HG02642 (cell line): Measurements from ENCODE around the gene CHD5.

Experiments used
- ATAC-seq: cut with Tn5 transposase; IDR thresholded peaks from one replicate; pipeline ENCODE4 v1.9.1; 2021; ENCODE audit warnings: mild to moderate bottlenecking; ENCODE audit not compliant: unreplicated experiment, poor library complexity

Gene CHD5

DNA sequence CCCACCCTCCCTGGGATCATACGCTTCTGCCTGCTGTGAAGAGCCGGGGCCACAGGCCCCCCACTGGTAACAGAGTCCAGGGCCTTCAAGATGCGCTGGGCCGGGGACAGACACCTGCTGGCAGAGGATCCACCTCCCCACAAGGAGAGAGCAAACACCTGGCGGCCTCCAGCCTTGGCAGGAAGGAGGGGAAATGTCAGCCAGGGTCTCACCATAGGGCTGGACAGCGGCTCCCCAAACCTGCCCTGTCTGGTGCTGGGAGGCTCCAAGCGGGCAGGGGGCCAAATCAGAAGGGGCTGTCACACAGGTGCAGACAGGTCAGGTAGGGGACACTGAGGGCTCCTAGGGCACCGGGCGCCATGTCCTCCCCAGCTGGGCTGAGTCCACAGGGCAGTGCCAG is 75.5 kb downstream of the CHD5 start:
- no peak for ATAC-seq

- ATAC-seq, result no peak
These were observed 76.1 kb downstream of the CHD5 start for GRCh38 chr1:6103854-6104530.

DNA sequence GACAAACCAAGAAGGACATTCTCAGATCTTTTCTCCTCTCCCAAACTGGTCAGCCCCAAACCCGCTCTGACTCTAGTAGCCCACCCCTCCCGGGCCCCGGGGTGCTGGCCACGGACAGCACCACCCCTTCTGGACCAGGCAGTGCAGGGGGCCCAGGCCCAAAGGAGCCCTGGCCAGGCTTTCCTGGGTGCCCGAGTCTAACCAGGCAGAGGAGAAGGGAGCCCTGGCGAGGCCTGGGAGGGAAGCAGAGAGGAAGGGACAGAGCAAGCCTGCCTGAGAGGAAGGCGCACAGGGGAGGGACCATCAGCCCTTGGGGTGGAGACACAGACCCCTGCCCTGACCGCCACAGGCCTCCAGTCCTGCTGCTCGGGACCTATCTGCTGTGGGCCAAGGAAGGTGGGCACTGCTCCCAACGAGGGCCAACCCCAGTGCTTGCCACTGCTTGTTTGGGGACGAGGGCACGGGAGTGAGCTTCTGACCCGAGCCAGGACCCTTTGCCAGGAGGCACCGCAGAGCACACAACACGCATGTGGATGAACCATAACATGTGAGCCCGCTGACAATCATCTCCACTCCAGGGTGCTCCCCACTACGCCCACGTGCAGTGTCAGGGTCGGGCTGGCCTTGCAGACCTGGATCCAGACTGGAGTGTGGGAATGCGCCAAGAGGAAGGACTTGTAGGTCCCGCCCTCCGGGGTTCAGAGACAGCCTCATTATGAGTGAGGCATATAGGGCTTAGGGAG is 76.8 kb downstream of the CHD5 start:
- no peak for ATAC-seq

DNA sequence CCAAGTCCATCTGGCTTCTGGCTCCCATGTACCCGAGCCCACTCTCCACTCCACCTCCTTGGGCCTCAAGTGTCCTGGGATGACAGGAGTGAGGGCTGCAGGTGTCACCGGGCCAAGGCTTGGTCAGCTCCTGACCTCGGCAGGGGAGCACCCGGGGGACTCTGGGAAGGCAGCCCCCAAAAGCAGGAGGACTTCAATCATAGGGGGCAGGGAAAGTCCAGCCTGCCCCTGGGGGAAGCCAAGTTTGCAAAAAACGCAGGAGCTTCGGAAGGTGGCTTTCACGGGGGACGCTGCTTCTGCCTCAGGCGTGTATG is 77.6 kb downstream of the CHD5 start:
- ATAC-seq, result no peak

DNA sequence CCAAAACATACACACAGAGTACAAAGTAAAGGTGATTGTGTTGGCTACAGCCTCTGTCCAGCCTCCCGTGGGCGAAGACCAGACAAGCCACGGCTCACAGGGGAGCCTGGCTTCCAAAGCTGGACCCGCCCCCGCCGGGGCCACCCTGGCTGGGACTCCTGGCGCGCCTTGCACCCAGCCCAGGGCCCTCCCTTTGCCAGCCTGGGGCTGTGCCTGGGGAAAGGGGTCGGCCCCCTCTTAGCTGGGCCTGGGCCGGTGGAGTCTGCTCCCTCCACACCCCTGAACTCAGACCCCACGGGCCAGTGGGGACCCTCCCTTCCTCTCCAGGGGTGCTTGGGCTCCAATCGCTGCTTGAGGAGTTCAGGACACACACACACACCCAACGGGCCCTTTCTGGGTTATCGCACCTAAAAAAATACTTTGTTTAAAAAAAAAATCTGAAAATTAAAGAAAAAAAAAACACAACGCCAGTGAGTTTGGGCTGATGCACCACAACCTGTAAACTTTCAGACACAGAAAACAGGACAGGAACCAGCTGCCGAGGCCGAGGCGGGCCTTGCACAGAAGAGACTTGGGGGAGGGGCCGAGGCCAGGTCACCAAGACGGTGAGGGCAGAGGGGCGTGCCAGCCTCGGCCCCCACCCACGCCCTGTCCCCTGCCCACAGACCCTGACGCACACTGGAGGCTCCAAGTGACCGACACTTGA is 78.1 kb downstream of the CHD5 start:
- ATAC-seq, result no peak

- ATAC-seq, result no peak
These were observed 79.0 kb downstream of the CHD5 start for GRCh38 chr1:6100861-6101783.

DNA sequence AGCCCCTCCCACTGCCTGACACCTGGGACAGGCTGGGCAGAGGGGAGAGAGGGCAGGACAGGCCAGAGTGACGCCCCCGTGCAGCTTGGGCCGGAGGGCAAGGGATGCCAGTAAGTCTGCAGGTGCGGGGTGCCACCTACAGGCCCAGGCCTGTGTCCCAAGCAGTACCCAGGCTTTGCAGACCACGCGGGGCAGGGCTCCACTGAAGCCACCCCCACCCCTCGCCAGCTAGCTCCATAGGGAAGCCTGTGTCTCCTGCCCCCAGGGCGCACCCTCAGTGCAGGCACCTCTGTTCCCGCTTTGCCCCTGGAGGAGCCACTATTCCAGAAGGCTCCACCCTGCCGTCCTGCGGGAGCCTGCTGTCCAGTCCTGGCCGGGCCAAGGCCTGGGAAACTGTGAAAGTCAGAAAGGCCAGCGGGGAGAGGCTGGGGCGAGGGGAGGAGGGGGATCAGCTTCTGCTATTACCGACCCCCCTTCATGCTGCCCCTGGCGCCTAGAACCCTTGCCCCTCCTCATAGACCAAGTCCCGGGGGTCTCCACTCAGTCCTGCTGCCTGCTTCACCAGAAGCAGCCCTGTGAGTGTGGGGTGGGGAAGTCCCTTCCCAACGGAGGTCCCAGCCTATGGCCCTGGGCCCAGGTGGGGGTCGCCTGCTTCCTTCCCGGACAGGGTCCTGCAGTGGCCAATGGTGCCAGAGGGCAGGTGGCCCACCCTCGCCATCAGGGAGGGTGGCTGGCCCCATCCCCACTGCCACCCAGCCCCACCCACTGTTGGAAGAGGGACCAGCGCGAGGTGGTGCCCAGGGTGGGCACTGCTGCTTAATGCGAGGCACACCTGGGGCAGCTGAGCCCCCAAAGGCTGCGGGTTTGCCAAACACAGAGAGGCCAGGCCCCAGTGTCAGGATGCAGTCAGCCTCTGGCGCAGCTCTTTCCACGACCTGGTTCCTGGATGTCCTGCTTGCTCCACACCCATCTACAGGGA is 80.0 kb downstream of the CHD5 start:
- no peak for ATAC-seq

- ATAC-seq, result no peak
These were observed 80.8 kb downstream of the CHD5 start for GRCh38 chr1:6099297-6099696.

DNA sequence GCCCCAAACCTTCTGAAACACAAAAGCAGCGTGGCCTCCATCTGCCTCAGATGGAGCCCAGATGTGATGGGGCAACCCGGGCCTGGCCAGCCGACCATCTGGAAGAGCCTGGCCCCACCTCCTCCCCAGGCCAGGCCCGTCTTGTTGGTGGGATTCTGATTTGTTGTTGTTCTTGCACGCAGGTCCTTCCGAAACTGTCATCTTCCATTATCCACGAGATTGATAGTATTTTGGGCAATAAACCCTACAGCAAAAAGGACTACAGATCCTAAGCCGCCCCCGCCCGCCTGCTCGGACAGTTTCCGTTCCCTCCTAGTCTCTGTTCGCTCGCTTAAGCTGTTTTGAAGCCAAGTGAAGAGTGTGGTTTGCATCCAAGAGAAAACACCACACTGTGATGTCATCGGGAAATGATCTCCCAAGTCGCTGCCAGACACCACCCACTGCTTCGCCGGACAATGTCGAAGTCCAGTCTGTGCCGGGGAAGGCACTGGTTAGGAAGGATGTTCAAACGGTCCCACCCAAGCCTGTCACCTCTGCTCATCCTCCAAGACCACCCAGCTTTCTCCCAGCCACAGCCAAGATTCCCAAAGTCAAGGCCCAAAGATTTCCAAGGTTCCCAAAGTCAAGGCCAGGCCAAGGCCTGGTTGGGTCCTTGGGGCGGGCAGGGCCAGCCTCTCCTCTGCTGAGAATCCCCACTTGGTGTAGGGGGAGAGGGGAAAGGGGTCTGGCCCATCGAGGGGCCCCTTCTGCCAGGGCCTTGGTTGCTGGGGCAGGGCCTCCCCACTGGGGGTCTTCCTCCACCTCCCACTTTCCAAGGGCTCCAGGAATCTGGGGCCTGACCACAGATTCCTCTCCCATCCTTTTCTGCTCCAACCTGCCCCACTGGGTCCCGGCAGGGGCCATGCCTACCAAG is 81.6 kb downstream of the CHD5 start:
- no peak for ATAC-seq

GRCh38 chr1:6097824-6098223 is 82.3 kb downstream of the CHD5 start:
- ATAC-seq, result no peak

DNA sequence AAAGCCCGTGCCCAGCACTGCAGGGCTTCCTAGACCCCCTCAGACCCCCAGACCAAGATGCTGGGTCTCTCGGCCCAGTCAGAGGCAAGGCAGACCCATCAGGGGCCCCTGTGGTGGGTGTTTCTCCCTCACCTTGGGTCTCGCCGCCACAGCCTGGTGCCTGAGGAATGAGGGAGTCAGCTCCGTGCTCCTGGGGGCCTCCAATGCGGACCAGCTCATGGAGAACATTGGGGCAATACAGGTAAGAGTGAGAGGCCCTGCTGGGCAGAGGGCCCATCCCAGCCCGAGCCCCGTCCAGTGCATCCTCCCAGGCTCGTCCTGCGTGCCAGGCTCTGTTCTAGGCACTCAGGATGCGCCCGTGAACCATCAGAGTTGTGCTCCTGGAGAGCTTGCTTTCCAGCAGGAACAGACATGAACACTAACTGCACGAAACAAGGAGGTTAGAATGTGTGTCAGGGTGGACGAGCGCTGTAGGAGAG is 83.0 kb downstream of the CHD5 start:
- no peak for ATAC-seq

- no peak for ATAC-seq
These were observed 83.6 kb downstream of the CHD5 start for GRCh38 chr1:6096243-6097116.

DNA sequence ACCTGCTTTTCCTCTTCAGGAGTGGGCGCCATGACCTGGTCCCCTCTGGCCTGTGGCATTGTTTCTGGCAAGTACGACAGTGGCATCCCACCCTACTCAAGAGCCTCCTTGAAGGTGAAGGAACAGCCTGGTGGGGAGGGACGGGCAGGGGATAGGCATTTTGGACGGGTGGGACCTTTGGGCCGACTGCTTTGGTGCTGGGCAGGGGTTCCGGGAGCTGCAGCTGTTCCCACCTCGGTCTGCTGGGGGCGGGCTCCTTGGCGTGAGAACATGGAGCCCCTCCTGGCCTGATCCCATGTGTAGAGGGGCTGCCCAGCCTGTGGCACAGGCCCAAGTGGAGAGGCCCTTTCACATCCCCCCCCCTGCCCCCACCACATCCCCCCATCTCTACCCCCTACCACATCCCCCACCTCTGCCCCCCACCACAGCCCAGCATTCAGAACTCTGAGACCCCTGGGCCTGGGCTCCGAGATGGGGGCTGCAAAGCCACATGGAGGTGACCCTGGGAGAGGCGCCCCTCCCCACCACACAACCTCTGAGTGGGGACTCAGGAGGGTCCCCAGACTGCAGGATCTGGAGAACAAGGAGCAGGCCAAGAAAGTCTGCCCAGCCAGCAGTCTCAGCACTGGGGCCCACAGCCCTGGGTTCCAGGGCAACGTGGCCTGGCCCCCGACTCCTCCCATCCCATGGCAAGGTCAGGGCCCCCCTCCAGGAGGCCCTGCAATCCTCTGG is 84.4 kb downstream of the CHD5 start:
- no peak for ATAC-seq

DNA sequence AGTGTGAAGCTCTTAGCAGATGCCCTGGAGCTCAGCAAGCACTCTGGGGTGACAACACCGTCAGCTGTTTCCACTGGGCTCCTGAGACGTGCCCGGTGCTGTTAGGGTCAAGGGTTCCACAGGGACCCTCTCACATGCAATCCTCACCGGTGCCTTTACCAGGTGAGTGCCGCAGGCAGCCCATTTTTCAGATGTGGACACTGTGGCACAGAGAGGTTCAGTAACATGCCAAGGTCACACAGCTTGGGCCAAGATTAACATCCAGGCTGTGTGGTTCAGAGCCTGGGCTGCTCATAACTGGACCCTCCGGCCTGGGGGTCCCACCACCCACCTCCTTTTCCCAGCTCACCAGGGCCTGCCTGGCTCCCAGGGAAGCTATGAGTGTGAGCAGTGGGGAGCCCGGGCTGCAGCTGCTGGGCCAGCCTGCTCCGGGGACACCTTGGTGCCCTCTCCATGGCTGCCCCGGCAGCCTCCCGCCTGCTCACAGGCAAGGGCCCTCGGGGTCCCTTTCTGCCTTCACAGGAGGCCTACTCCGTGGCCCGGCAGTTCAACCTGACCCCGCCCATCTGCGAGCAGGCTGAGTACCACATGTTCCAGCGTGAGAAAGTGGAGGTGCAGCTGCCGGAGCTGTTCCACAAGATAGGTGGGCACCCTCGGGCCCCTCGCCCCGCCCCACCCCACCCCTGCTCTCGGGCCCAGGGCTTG is 85.2 kb downstream of the CHD5 start:
- ATAC-seq, result no peak

DNA sequence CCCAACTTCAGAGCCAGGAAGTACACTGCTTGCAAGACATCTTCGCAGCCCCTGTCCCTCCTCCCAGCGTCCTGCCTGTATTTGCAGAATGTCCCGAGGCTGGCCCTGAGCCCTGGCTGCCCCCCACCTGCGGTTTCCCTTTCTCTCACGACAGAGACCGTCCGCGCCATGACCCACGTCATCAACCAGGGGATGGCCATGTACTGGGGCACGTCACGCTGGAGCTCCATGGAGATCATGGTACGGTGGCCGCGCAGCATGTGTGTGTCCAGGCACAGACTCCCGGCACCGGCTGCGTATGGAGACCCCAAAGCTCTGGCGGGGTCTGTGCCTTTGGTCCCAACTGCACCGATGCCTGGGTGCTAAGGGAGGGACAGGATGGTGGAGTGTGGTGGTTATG is 85.9 kb downstream of the CHD5 start:
- ATAC-seq, result no peak

DNA sequence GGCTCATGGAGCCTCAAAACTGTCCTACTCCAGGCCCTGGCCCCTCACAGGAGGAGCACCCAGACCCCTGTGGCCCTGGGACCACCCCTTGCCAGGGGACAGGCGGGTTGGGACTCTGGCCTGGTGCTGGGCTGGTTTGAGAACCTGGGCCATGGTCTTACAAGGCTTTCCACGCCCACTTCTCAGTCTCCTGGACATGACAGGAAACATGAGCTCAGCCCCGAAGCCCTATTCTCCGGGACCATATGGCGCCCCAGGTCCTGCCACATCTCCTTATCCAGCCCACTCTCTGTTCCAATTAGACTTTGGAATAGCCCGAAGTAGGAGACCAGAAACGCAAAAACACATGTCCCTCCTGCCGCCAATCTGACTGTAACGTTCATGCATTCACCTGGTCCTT is 86.5 kb downstream of the CHD5 start:
- ATAC-seq, result no peak
